ENCODE results near the gene ANO10.

Gene ANO10

GRCh38 chr3:43649365-43649968, 27.7 kb upstream of the ANO10 start:
- TF ChIP-seq YY1 (IDR thresholded peaks at IDR 0.05; ENCODE audit: low read depth) = no peak
- no peak for TF ChIP-seq RAD21 (IDR thresholded peaks at IDR 0.05; ENCODE audit: low read depth)
- no peak for TF ChIP-seq EP300 (IDR thresholded peaks at IDR 0.05; ENCODE audit: borderline replicate concordance)
- no peak for TF ChIP-seq TCF12 (IDR thresholded peaks at IDR 0.05; ENCODE audit: low read depth)
- no peak for TF ChIP-seq USF1 (IDR thresholded peaks at IDR 0.05)
- no peak for TF ChIP-seq NFIC (IDR thresholded peaks at IDR 0.05)
- no peak for TF ChIP-seq FOXM1 (IDR thresholded peaks at IDR 0.05; ENCODE audit: borderline replicate concordance, low read depth)
- TF ChIP-seq TEAD4 (IDR thresholded peaks at IDR 0.05) = no peak
- no peak for TF ChIP-seq TAF1 (IDR thresholded peaks at IDR 0.05; ENCODE audit: low read depth)
- TF ChIP-seq EGR1 (IDR thresholded peaks at IDR 0.05) = no peak

- TF ChIP-seq CEBPB (IDR thresholded peaks at IDR 0.05) (no peak), RAD21 (IDR thresholded peaks at IDR 0.05; ENCODE audit: low read depth) (no peak), EGR1 (IDR thresholded peaks at IDR 0.05) (no peak), TAF1 (IDR thresholded peaks at IDR 0.05; ENCODE audit: low read depth) (no peak), REST (IDR thresholded peaks at IDR 0.05; ENCODE audit: low read depth) (no peak), CREB1 (IDR thresholded peaks at IDR 0.05; ENCODE audit: low read depth) (no peak), ZBTB7A (IDR thresholded peaks at IDR 0.05; ENCODE audit: low read depth) (no peak), TCF12 (IDR thresholded peaks at IDR 0.05; ENCODE audit: low read depth) (no peak), TEAD4 (IDR thresholded peaks at IDR 0.05) (no peak), USF1 (IDR thresholded peaks at IDR 0.05) (no peak)
These were observed 27.1 kb upstream of the ANO10 start for GRCh38 chr3:43648957-43649356.

GRCh38 chr3:43647331-43648166, 25.7 kb upstream of the ANO10 start:
- no peak for TF ChIP-seq FOXM1 (IDR thresholded peaks at IDR 0.05; ENCODE audit: borderline replicate concordance, low read depth)
- no peak for TF ChIP-seq TAF1 (IDR thresholded peaks at IDR 0.05; ENCODE audit: low read depth)
- no peak for TF ChIP-seq EGR1 (IDR thresholded peaks at IDR 0.05)
- TF ChIP-seq EP300 (IDR thresholded peaks at IDR 0.05; ENCODE audit: borderline replicate concordance) = no peak
- TF ChIP-seq CEBPB (IDR thresholded peaks at IDR 0.05) = no peak
- TF ChIP-seq CREB1 (IDR thresholded peaks at IDR 0.05; ENCODE audit: low read depth) = no peak
- TF ChIP-seq USF1 (IDR thresholded peaks at IDR 0.05) = no peak
- TF ChIP-seq REST (IDR thresholded peaks at IDR 0.05; ENCODE audit: low read depth) = no peak
- no peak for TF ChIP-seq TCF12 (IDR thresholded peaks at IDR 0.05; ENCODE audit: low read depth)
- no peak for TF ChIP-seq MAX (IDR thresholded peaks at IDR 0.05)
- TF ChIP-seq ZBTB7A (IDR thresholded peaks at IDR 0.05; ENCODE audit: low read depth) = no peak
- no peak for TF ChIP-seq RAD21 (IDR thresholded peaks at IDR 0.05; ENCODE audit: low read depth)
- TF ChIP-seq YY1 (IDR thresholded peaks at IDR 0.05; ENCODE audit: low read depth) = no peak
- no peak for TF ChIP-seq NFIC (IDR thresholded peaks at IDR 0.05)
- TF ChIP-seq TEAD4 (IDR thresholded peaks at IDR 0.05) = no peak

- TF ChIP-seq MAX (IDR thresholded peaks at IDR 0.05) = no peak
- no peak for TF ChIP-seq CEBPB (IDR thresholded peaks at IDR 0.05)
- TF ChIP-seq CREB1 (IDR thresholded peaks at IDR 0.05; ENCODE audit: low read depth) = no peak
- TF ChIP-seq FOXM1 (IDR thresholded peaks at IDR 0.05; ENCODE audit: borderline replicate concordance, low read depth) = no peak
- no peak for TF ChIP-seq TCF12 (IDR thresholded peaks at IDR 0.05; ENCODE audit: low read depth)
These were observed 22.6 kb upstream of the ANO10 start for GRCh38 chr3:43644443-43644842.
